HuH-7.5 (cell line): ENCODE results near the gene GSPT1.

ENCODE experiments used
- DNase-seq: peaks from one replicate; pipeline ENCODE4 v3.0.0; 2011; ENCODE audit warnings: low spot score

GSPT1 gene

DNA sequence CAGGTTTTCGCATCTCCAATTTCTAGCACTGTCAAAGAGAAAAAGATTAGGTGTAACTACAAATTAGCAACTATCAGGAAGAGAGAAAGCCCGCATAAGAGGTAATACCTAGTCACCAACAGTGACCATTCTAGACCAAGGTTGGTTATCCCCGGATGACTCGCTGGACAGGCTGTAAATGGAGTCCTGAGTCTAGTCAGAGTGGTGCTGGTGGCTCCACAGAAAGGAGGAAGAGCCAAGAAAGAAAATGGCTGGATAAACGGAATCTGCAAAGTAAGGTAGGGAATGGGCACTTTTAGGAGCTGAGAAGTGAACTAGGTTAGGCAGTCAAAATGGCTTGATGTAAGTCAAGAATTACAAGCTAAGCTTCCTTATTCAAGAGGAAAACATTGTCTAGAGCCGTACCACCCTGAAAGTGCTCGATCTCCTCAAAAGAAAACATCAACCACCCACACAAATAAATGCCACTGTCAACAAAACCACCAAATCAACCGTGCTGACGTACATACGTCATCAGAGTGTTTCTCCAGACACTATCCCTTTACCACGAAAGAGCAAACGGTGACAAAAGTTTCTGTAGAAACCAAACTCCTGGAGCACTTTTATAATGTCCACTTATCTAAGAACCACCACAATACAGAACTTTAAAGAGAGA is 2.2 kb downstream of the GSPT1 start:
- DNase-seq = no peak

- no peak for DNase-seq
Observed at GRCh38 chr16:11909653-11910545, 5.9 kb downstream of the GSPT1 start.

- DNase-seq = no peak
Observed at GRCh38 chr16:11907160-11907970, 8.4 kb downstream of the GSPT1 start.

GRCh38 chr16:11903906-11904305 is 11.8 kb downstream of the GSPT1 start:
- no peak for DNase-seq

DNA sequence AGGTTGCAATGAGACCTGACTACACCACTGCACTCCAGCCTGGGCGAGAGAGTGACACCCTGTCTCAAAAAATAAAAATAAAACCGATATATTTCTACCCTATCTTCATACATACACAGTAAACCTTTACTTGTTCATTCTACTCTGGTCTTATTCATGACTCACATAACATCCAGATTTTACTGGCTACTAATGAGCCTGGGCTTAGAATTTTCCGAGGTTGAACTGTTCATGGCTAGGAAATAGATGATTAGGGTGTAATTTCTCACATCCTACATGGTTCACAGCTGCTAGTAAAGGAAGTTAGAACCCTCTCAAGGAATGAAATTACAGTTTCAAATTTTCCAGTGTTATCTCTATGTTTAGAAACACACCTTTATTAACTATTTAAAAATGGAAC is 14.7 kb downstream of the GSPT1 start:
- no peak for DNase-seq

DNA sequence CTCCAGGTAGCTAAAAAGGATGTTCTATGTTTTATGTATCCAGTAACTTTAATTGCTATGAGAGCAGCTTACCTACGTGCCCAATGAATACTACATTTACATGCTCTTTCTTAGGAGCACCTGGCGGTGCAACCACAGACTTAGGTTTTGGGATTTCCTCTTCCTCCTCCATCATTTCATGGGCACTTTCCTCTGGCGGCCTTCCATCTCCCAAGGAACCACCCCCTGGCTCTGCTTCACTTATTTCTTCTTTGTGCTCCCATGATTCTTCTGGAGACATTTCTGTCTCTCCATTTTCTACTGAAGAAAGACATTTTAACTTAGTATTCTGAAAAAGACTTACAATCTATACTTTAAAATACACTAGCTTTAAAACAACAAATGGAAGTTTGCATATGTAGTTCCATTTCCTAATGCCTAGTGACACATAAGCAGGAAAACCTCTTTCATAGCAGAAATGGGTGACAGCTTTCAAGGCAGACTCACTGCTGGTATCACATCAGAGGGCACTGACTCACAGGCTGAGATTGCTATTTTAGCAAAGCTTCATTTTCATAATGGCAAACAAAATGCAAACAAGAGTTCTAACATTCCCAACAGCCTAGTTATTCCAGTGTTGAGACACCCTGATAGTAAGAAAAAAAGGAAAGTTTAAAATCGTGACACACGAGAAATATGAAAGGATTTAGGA is 19.1 kb downstream of the GSPT1 start:
- no peak for DNase-seq

- DNase-seq = no peak
Observed at GRCh38 chr16:11893571-11893970, 22.2 kb downstream of the GSPT1 start.

DNA sequence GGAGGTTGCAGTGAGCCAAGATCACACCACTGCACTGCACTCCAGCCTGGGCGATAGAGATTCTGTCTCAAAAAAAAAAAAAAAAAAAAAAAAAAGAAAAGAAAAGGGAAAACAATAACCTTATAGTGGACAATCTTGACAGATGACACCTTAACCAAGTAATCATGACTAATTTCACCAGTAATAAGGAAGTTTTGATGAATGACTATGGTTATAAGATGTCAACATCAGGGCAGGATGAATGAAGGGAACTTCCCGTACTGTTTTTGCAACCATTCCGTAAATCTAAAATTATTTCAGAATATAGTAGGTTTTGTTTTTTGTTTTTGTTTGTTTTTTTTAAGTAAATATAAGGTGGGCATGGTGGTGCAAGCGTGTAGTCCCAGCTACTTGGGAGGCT is 23.0 kb downstream of the GSPT1 start:
- DNase-seq = no peak

DNA sequence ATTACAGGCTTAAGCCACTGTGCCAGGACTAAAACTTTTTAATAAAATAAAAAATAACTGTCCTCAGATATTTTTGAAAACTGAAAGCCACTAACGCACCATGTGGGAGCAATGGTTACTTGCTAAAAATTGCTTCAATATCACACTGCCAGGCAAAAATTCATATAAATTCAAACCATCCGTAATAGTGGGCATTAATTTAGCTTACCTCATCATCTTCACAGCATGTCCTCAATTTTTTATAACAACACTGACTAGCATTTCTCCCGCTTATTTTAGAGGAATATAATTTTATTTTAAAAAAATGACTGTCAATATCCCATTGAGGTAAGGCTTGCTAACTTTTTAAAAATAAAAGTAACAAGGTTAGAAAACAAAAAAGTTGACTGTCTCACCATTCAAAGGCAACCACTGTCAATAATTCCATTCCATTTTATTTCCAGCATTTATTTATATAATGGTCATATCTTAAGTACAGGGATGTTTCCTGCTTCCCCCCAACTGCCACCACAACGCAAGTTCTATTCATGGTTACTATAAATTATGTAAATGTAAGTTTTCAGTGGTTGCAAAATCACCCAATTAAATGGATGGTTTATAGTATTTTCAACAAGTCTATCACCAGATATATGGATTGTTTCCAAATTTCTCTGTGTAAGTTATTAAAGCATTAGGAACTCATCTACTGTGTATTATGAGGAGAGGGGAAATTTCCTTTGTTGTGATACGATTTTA is 25.4 kb downstream of the GSPT1 start:
- DNase-seq = no peak

DNA sequence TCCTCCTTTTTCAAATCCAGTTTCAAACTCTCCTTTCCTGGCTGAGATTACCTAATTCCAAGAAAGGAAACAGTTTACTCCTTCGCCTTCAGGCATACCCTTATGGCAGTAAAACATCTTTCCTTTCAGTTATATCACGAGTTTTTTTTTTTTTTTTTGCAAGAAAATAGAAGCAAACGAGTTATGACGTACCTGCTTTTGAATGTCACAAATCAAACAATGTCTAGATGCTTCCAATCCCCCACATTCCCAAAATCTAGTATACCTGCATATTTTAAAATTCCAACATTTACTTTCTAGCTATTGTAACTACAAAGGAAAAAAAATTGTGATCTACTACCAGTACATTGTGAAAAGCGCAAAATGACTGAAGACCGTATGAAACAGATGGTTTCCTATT is 28.9 kb downstream of the GSPT1 start:
- no peak for DNase-seq

- DNase-seq = no peak
Observed at GRCh38 chr16:11884035-11884434, 31.7 kb downstream of the GSPT1 start.

- no peak for DNase-seq
Observed at GRCh38 chr16:11880007-11880406, 35.7 kb downstream of the GSPT1 start.

DNA sequence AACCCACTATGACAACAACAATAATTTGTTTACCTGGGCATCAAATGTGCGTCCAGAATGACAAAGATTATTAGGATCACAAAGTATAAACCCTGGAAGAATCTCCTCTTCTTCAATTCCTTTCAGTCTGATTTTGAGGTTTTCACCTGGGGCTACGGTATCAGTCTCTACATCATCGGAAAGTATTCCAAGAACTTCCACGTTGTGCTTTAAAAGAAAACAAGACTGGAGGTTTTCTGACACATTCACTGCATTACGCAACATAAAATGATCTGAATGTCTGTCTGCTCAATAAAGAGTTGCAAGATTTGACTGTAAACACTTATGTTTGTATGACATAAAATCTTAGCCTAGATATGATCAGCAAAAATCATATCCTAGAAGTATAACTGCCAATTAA is 38.4 kb downstream of the GSPT1 start:
- DNase-seq = no peak

GRCh38 chr16:11876306-11876705 is 39.5 kb downstream of the GSPT1 start:
- DNase-seq = no peak

DNA sequence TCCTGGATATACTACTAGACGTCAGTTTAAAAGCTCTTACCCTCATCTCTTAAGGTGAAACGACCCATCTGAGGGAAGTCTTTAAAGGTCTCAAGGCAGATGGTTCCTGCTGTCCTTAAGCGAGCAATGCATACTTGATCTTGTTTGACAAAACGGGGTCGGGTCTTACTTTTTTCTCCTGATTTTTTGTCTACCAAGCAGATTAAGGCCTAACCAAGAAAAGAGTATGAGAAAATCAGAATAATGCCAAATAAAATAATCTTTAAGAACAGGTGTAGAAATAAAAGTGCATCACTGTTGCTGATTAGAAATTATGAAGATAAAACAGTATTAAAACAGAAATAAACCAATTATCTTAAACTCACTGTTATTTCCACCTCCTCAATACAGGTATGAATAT is 40.0 kb downstream of the GSPT1 start:
- no peak for DNase-seq

GRCh38 chr16:11871193-11871592 is 44.6 kb downstream of the GSPT1 start:
- no peak for DNase-seq

DNA sequence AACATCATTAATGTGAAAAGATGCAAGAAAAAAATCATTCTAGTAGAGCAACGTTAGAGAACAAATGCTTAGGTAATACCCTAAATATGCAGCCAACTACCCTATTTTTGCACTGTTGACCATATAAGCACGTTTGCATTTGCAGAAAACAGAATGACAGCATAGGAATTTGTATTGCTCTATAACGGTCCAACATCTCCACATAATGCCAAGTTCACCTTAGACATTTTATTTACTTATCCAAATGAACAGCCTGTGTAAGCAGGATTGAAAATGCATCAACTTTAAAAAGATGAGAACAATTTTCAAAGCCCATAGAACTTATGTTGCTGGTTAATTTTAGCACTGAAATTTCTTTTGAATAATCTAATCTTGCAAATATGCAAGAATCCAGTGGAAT is 45.4 kb downstream of the GSPT1 start:
- no peak for DNase-seq

DNA sequence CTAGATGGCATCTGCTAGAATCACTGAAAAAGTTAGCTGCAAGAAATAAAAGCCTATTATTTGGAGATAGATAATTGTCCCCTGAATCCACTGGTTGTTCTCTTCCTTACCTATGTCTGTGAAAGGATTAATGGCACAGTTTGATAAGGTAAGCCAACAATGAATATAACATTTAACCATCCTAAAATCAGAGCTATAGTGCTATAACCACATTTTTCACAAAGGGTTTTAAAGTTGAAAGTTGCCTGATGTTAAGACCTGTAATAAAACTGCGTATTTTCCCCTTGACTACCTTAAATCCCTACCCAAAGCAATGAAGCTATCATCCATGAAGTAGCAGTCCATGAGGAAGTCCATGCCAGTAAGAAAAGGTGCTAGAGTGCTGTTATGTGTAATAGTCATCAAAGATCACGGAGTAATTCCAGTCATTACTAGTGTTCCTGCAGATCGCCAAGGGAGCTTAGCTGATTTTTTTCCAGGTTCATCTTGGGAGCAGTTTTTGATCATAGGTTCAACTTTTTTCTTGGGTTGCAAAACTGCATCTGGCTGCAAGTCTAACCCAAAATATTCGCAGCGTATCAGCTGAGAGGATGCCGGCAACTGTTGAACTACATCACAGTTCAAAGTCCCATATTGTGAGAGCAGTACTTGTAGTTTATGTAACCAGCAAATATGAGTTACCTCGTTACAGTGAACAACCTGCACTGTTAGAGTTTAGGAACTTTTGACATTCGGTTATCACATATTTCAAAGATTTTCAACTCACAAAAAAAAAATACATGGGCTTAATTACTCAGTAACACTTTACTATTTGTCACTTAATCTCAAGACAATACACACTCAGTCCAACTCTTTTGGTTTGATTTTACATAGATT is 46.2 kb downstream of the GSPT1 start:
- peak; percentile 17 for DNase-seq

GRCh38 chr16:11868412-11868980 is 47.3 kb downstream of the GSPT1 start:
- no peak for DNase-seq

DNA sequence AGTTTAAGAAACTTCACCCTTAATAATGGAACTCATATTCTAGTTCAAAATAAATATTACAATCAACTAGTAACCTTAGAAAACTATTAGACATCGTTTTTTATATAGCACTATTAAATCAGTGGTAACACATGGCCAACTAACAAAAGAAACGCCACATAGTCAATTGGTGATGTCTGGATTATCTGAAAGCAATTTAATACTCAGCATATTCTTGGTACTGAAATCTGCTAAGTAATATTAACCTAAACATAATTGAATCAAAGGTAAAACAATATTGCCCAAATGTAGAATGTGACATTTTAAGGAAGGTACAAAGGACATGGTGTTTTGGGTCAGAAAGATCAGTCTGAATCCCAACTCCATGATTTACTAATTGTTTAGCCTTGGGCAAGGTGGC is 53.3 kb downstream of the GSPT1 start:
- DNase-seq = no peak
